ENCODE data around the gene RPL27A.

RPL27A gene

DNA sequence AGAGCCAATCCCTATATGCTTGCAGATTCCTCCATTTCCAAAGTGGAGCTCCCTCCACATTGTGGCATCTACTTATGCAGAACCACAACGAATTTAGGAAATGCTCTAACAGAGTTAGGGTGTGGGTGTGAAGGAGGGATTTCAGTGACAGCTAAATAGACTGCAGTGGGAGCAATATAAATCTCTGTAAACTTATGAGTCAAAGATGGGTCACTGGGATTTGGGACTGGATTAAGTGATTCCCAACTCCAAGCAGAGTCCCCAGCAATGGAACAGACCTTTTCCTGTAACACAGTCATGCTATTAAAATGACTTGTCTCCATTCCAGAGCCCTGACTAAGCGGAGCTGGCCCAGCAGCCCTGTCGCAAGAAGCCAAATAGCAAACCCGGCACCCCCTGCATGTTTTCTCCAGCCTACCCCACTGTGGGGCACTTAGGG is 36.6 kb downstream of the RPL27A start:
- Histone ChIP-seq H3K27ac (ENCODE audit: low read depth, low read length) (no peak overlapping the region), H3K27me3 (ENCODE audit: control insufficient read depth in 1 of 2, insufficient read depth in 2 of 2, low read length in 2 of 2) (no peaks in the 10 kb centered on the region), H3K36me3 (ENCODE audit: control insufficient read depth in 1 of 2, insufficient read depth in 2 of 2, low read length in 2 of 2) (peaks cover 11 to 37% of the 10 kb centered on the region in 2 donors), H3K4me3 (ENCODE audit: low read depth in 1 of 2, low read length in 2 of 2) (peak overlapping the region in 1 of 2 donors; percentile 7), H3K9ac (ENCODE audit: low read depth in 1 of 2, low read length in 2 of 2) (no peak overlapping the region), H3K4me1 (ENCODE audit: control insufficient read depth in 1 of 2, insufficient read depth in 2 of 2, low read length in 2 of 2) (peaks cover 61 to 64% of the 10 kb centered on the region in 2 donors), H3K9me3 (ENCODE audit: control insufficient read depth in 1 of 2, low read length in 2 of 2) (no peaks in the 10 kb centered on the region)

DNA sequence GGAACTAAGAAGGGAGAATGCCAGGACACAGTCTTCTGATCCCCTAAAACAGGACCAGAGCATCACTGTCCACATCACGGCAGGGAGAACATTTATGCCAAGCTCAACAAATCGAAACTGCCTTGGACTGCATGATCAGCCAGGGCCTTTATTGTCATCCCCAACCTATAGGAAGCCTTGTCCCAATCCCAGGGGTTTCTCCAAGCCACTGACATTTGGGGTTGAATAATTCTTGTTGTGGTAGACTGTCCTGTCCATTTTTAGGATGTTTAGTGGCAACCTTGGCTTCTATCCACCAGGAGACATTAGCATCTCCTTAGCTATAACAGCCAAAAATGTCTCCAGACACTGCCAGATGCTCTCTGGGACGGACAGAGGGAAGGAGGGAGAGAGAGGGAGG is 37.1 kb downstream of the RPL27A start:
- no peaks in the 10 kb centered on the region for H3K27me3 ChIP-seq (ENCODE audit: control insufficient read depth in 1 of 2, insufficient read depth in 2 of 2, low read length in 2 of 2)
- peaks cover 61 to 65% of the 10 kb centered on the region in 2 donors for H3K4me1 ChIP-seq (ENCODE audit: control insufficient read depth in 1 of 2, insufficient read depth in 2 of 2, low read length in 2 of 2)
- no peak overlapping the region for H3K4me3 ChIP-seq (ENCODE audit: low read depth in 1 of 2, low read length in 2 of 2)
- H3K9ac ChIP-seq (ENCODE audit: low read depth in 1 of 2, low read length in 2 of 2), result no peak overlapping the region
- H3K27ac ChIP-seq (ENCODE audit: low read depth, low read length), result peak overlapping the region; percentile 54
- H3K9me3 ChIP-seq (ENCODE audit: control insufficient read depth in 1 of 2, low read length in 2 of 2), result no peaks in the 10 kb centered on the region
- peaks cover 11 to 32% of the 10 kb centered on the region in 2 donors for H3K36me3 ChIP-seq (ENCODE audit: control insufficient read depth in 1 of 2, insufficient read depth in 2 of 2, low read length in 2 of 2)

DNA sequence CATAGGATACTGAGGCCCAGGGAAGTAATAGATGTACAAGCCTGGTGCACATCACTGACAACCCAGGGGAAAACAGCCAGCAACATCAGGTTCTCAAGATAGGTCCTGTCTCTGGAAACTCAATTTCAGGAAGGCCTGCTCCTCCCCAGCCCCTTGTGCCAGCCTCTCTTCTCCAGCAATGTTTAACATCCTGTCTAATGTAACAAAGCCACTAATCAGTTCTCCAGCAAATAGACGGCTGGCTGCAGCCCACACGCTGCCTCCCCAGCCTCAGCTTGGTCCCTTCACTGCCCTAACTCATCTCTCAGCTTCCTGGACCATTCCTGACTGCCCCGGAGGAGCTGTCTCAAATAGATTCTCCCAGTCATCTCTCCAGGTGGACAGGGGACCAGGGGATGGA is 37.8 kb downstream of the RPL27A start:
- Histone ChIP-seq H3K9me3 (ENCODE audit: control insufficient read depth in 1 of 2, low read length in 2 of 2) (no peaks in the 10 kb centered on the region), H3K9ac (ENCODE audit: low read depth in 1 of 2, low read length in 2 of 2) (peak overlapping the region in 1 of 2 donors; percentile 23), H3K27ac (ENCODE audit: low read depth, low read length) (peak overlapping the region; percentile 54), H3K27me3 (ENCODE audit: control insufficient read depth in 1 of 2, insufficient read depth in 2 of 2, low read length in 2 of 2) (no peaks in the 10 kb centered on the region), H3K36me3 (ENCODE audit: control insufficient read depth in 1 of 2, insufficient read depth in 2 of 2, low read length in 2 of 2) (peaks cover 9 to 31% of the 10 kb centered on the region in 2 donors), H3K4me3 (ENCODE audit: low read depth in 1 of 2, low read length in 2 of 2) (no peak overlapping the region), H3K4me1 (ENCODE audit: control insufficient read depth in 1 of 2, insufficient read depth in 2 of 2, low read length in 2 of 2) (peaks cover 64 to 68% of the 10 kb centered on the region in 2 donors)

DNA sequence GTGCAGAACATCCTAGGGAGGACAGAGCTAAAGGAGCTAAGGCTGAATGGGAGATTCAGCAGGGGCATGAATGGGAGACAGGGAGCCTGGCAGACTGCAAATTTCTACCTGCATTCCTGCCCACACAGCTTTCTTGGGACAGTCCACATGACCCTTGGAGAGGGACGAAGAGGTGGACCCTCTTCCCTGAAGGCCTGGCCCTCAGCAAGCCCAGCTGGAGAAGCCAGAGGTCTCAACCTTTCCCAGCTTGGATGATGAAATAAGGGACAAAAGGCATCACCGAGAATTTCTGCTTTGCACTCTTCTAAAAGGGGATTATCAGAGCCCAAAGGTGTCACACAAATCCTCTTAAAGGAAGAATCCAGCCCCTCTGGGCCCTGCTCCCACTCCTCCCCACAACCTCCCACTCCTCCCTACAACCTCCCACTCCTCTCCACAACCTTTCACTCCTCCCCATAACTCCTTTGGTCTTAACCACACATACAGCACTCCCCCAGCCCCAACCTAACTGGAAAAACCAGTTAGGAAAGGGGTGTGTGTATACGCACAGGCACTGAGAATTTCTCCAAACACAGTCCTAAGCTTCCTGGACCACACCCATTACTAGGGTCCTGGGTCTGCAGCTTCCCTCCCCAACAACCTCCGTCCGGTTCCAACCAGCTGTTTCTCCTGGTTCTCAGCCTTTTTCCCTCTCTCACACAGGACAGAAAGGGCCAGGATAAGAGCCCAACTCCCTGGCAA is 38.4 kb downstream of the RPL27A start:
- Histone ChIP-seq H3K4me3 (ENCODE audit: low read depth in 1 of 2, low read length in 2 of 2) (no peak overlapping the region), H3K4me1 (ENCODE audit: control insufficient read depth in 1 of 2, insufficient read depth in 2 of 2, low read length in 2 of 2) (peaks cover 64 to 68% of the 10 kb centered on the region in 2 donors), H3K27ac (ENCODE audit: low read depth, low read length) (peak overlapping the region; percentile 54), H3K27me3 (ENCODE audit: control insufficient read depth in 1 of 2, insufficient read depth in 2 of 2, low read length in 2 of 2) (no peaks in the 10 kb centered on the region), H3K9ac (ENCODE audit: low read depth in 1 of 2, low read length in 2 of 2) (peak overlapping the region; percentile 23 to 32), H3K9me3 (ENCODE audit: control insufficient read depth in 1 of 2, low read length in 2 of 2) (no peaks in the 10 kb centered on the region), H3K36me3 (ENCODE audit: control insufficient read depth in 1 of 2, insufficient read depth in 2 of 2, low read length in 2 of 2) (peaks cover 10 to 32% of the 10 kb centered on the region in 2 donors)

DNA sequence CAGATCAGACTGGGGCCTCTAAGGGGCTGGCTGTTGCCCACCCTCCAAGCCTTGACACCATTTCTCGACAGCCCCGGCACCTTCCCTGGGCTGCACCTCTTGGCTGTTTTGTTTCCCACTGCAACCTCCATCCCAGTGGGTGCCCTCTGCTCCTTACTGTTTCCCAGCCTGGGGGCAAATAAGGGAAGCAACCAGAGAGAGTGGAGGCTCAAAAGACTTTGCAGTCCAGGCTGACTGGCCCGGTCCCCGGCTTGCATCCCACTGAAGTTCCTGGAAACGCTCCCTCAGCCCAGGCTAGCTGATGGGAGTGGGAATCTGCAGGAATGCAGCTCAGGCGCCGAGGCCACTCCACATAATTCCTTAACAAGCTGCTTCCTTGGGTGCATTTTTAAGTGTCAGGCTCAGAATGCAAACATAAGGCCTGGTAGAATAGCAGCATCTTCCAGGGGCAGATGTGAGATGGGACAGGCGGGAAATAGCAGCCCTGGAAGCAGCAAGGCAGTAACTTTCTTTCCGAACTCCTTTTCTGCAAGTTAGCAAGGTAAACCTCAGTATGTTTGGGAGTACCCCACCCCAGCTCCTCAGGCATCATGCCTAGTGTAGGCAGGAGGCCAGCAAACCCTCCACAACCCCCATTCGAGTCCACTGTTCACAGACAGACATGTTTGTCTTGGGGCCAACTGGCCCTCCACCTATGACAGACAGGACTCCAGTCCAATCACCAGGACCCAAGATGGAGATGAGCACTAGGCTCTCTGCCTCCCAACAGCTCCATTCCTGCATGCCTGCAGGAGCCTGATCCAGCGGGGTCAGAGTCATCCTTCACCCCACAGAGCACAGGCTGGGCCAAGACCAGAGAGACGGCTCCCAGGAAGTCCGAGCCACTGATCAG is 39.3 kb downstream of the RPL27A start:
- no peaks in the 10 kb centered on the region for H3K9me3 ChIP-seq (ENCODE audit: control insufficient read depth in 1 of 2, low read length in 2 of 2)

DNA sequence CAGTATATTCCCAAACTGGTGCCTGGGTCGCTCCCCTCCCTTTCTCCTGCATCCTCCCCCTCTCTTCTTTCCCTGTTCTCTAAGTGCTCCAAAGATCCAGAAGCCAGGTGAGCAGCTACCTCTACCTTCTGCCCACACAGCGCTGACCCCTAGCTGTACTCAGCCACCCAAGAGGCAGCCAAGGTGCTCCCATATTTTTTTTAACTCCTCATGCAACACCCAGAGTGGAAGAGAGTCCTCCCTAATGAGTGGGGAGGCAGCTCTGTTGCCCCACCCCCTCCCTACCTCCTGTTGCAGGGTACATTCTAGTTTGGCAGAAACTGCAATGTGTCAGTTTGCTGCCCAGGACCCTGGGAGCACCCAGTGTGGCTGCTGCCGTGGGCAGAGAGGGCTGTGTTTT is 40.2 kb downstream of the RPL27A start:
- Histone ChIP-seq H3K4me3 (ENCODE audit: low read depth in 1 of 2, low read length in 2 of 2) (no peak overlapping the region), H3K27me3 (ENCODE audit: control insufficient read depth in 1 of 2, insufficient read depth in 2 of 2, low read length in 2 of 2) (no peaks in the 10 kb centered on the region), H3K27ac (ENCODE audit: low read depth, low read length) (peak overlapping the region; percentile 28), H3K9me3 (ENCODE audit: control insufficient read depth in 1 of 2, low read length in 2 of 2) (no peaks in the 10 kb centered on the region), H3K9ac (ENCODE audit: low read depth in 1 of 2, low read length in 2 of 2) (no peak overlapping the region), H3K36me3 (ENCODE audit: control insufficient read depth in 1 of 2, insufficient read depth in 2 of 2, low read length in 2 of 2) (peaks cover 5 to 19% of the 10 kb centered on the region in 2 donors), H3K4me1 (ENCODE audit: control insufficient read depth in 1 of 2, insufficient read depth in 2 of 2, low read length in 2 of 2) (peaks cover 58 to 59% of the 10 kb centered on the region in 2 donors)

More for the DNA sequence above, 39.3 kb downstream of the RPL27A start:
- H3K9ac ChIP-seq (ENCODE audit: low read depth in 1 of 2, low read length in 2 of 2), result peak overlapping the region in 1 of 2 donors; percentile 32
- no peak overlapping the region for H3K4me3 ChIP-seq (ENCODE audit: low read depth in 1 of 2, low read length in 2 of 2)
- peaks cover 10 to 26% of the 10 kb centered on the region in 2 donors for H3K36me3 ChIP-seq (ENCODE audit: control insufficient read depth in 1 of 2, insufficient read depth in 2 of 2, low read length in 2 of 2)
- H3K4me1 ChIP-seq (ENCODE audit: control insufficient read depth in 1 of 2, insufficient read depth in 2 of 2, low read length in 2 of 2), result peaks cover 64 to 68% of the 10 kb centered on the region in 2 donors
- H3K27me3 ChIP-seq (ENCODE audit: control insufficient read depth in 1 of 2, insufficient read depth in 2 of 2, low read length in 2 of 2), result no peaks in the 10 kb centered on the region
- peak overlapping the region; percentile 54 for H3K27ac ChIP-seq (ENCODE audit: low read depth, low read length)

DNA sequence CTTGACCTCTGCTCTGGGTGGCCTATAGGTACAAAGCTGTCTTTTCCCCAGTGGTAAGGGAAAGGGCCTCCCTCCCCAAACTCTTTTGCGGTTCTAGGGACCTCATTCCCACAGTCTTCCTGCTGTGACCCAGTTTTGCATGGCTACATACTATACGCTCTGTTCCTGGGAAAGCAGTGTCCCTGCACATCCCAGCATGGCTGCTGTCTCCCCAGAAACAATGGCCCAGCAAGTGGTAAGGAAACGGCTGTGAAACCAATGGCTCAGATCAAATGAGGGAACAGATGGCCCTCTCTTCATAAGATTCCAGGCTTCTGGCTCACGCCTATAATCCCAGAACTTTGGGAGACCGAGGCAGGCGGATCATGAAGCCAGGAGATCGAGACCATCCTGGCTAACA is 41.1 kb downstream of the RPL27A start:
- Histone ChIP-seq H3K27ac (ENCODE audit: low read depth, low read length) (no peak overlapping the region), H3K9ac (ENCODE audit: low read depth in 1 of 2, low read length in 2 of 2) (no peak overlapping the region), H3K4me1 (ENCODE audit: control insufficient read depth in 1 of 2, insufficient read depth in 2 of 2, low read length in 2 of 2) (peaks cover 51 to 52% of the 10 kb centered on the region in 2 donors)

DNA sequence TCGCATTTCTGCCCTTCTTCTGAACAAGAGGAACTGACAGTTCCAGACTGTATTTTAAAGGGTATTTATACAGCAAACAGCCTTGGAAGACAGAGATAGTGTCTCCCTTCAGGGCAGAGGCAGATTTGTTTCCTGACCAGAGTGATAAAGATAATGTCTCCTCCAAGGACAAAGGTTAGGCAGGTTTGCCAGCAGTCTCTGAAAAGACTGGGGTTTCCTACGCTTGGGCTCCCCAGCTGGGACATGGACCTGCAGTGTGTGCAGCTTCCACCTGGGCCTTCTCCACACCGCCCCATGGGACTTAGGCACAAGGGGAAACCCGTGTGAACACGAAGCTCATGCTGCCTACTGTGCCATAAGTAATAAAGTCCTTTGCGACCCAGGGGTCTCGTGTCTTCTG is 42.1 kb downstream of the RPL27A start:
- H3K36me3 ChIP-seq (ENCODE audit: control insufficient read depth in 1 of 2, insufficient read depth in 2 of 2, low read length in 2 of 2), result peaks cover 8 to 23% of the 10 kb centered on the region in 2 donors
- H3K27ac ChIP-seq (ENCODE audit: low read depth, low read length), result no peak overlapping the region
- peaks cover 42 to 49% of the 10 kb centered on the region in 2 donors for H3K4me1 ChIP-seq (ENCODE audit: control insufficient read depth in 1 of 2, insufficient read depth in 2 of 2, low read length in 2 of 2)

More for the DNA sequence above, 41.1 kb downstream of the RPL27A start:
- Histone ChIP-seq H3K27me3 (ENCODE audit: control insufficient read depth in 1 of 2, insufficient read depth in 2 of 2, low read length in 2 of 2) (no peaks in the 10 kb centered on the region), H3K36me3 (ENCODE audit: control insufficient read depth in 1 of 2, insufficient read depth in 2 of 2, low read length in 2 of 2) (peaks cover 5 to 19% of the 10 kb centered on the region in 2 donors), H3K4me3 (ENCODE audit: low read depth in 1 of 2, low read length in 2 of 2) (no peak overlapping the region), H3K9me3 (ENCODE audit: control insufficient read depth in 1 of 2, low read length in 2 of 2) (no peaks in the 10 kb centered on the region)

DNA sequence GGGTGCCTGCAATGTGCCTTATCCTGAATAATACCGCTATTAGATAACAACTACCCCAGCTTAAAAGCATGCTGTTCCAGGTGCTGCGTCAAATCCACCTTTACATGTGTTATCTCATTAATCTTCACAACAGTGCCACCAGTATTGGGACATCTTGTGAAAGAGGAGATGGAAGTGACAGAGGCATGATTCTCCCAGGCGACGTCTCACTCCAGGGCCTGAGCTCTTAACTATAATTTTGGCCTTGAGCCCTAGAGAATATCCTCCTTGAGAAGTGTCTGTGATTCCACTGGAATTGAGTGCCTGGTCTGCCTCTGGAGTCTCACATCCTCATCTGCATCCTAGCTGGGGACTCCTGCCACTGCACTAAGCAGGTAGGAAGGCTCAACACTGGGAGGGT is 43.8 kb downstream of the RPL27A start:
- H3K4me1 ChIP-seq (ENCODE audit: control insufficient read depth in 1 of 2, insufficient read depth in 2 of 2, low read length in 2 of 2), result peaks cover 26 to 32% of the 10 kb centered on the region in 2 donors

More for the DNA sequence above, 42.1 kb downstream of the RPL27A start:
- Histone ChIP-seq H3K9ac (ENCODE audit: low read depth in 1 of 2, low read length in 2 of 2) (no peak overlapping the region), H3K4me3 (ENCODE audit: low read depth in 1 of 2, low read length in 2 of 2) (no peak overlapping the region), H3K27me3 (ENCODE audit: control insufficient read depth in 1 of 2, insufficient read depth in 2 of 2, low read length in 2 of 2) (no peaks in the 10 kb centered on the region), H3K9me3 (ENCODE audit: control insufficient read depth in 1 of 2, low read length in 2 of 2) (no peaks in the 10 kb centered on the region)

DNA sequence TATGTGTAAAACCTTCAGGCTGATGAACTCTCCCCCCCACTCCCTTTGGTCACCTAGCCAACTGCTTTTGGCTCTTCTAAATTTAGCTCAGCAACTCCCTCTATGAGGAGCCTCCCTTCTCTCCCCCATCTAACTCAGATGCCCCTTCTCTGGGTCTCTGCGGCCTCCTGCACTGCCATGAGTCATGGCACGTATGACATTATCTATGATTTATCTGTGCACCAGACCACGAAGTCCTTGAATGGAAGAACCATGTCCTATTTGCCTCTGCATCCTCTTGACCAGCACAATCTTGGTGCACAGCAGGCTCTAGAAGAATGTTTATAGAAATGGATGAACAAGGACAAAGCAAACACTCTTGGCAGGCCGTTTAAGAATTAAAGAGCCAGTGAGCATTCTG is 46.0 kb downstream of the RPL27A start:
- H3K27me3 ChIP-seq (ENCODE audit: control insufficient read depth in 1 of 2, insufficient read depth in 2 of 2, low read length in 2 of 2), result no peaks in the 10 kb centered on the region
- no peak overlapping the region for H3K27ac ChIP-seq (ENCODE audit: low read depth, low read length)
- no peaks in the 10 kb centered on the region for H3K9me3 ChIP-seq (ENCODE audit: control insufficient read depth in 1 of 2, low read length in 2 of 2)
- H3K36me3 ChIP-seq (ENCODE audit: control insufficient read depth in 1 of 2, insufficient read depth in 2 of 2, low read length in 2 of 2), result peaks cover 10 to 19% of the 10 kb centered on the region in 2 donors
- H3K9ac ChIP-seq (ENCODE audit: low read depth in 1 of 2, low read length in 2 of 2), result no peak overlapping the region
- peaks cover 25 to 28% of the 10 kb centered on the region in 2 donors for H3K4me1 ChIP-seq (ENCODE audit: control insufficient read depth in 1 of 2, insufficient read depth in 2 of 2, low read length in 2 of 2)
- H3K4me3 ChIP-seq (ENCODE audit: low read depth in 1 of 2, low read length in 2 of 2), result no peak overlapping the region

More for the DNA sequence above, 43.8 kb downstream of the RPL27A start:
- Histone ChIP-seq H3K27me3 (ENCODE audit: control insufficient read depth in 1 of 2, insufficient read depth in 2 of 2, low read length in 2 of 2) (no peaks in the 10 kb centered on the region), H3K9me3 (ENCODE audit: control insufficient read depth in 1 of 2, low read length in 2 of 2) (no peaks in the 10 kb centered on the region), H3K27ac (ENCODE audit: low read depth, low read length) (no peak overlapping the region), H3K4me3 (ENCODE audit: low read depth in 1 of 2, low read length in 2 of 2) (no peak overlapping the region), H3K9ac (ENCODE audit: low read depth in 1 of 2, low read length in 2 of 2) (no peak overlapping the region), H3K36me3 (ENCODE audit: control insufficient read depth in 1 of 2, insufficient read depth in 2 of 2, low read length in 2 of 2) (peaks cover 10 to 25% of the 10 kb centered on the region in 2 donors)
